Activated naive CD4-positive, alpha-beta T cell treated with anti-CD3 and anti-CD28 coated beads, Interleukin-2, amount 50 U/mL, for 24 hours (primary cell): ENCODE data around the gene NDST1.
"Not testable (repeated sequence)": the region's sequence is repeated elsewhere in the genome, so short reads cannot be mapped to it uniquely, and the experiment has no call there.

Experiments
- H3K27ac Mint-ChIP-seq: one replicate; pipeline ENCODE4 v1.8.0; 2021; ENCODE audit warnings: mild to moderate bottlenecking, mixed read lengths
- H3K27me3 Mint-ChIP-seq: one replicate; pipeline ENCODE4 v1.8.0; 2021; ENCODE audit warnings: mixed read lengths
- H3K36me3 Mint-ChIP-seq: one replicate; pipeline ENCODE4 v1.8.0; 2021; ENCODE audit warnings: mixed read lengths
- H3K4me1 Mint-ChIP-seq: one replicate; pipeline ENCODE4 v1.8.0; 2021; ENCODE audit warnings: mixed read lengths
- H3K4me3 Mint-ChIP-seq: one replicate; pipeline ENCODE4 v1.8.0; 2021; ENCODE audit warnings: mild to moderate bottlenecking, mixed read lengths
- H3K9me3 Mint-ChIP-seq: one replicate; pipeline ENCODE4 v1.8.0; 2021; ENCODE audit warnings: mixed read lengths

NDST1 gene

DNA sequence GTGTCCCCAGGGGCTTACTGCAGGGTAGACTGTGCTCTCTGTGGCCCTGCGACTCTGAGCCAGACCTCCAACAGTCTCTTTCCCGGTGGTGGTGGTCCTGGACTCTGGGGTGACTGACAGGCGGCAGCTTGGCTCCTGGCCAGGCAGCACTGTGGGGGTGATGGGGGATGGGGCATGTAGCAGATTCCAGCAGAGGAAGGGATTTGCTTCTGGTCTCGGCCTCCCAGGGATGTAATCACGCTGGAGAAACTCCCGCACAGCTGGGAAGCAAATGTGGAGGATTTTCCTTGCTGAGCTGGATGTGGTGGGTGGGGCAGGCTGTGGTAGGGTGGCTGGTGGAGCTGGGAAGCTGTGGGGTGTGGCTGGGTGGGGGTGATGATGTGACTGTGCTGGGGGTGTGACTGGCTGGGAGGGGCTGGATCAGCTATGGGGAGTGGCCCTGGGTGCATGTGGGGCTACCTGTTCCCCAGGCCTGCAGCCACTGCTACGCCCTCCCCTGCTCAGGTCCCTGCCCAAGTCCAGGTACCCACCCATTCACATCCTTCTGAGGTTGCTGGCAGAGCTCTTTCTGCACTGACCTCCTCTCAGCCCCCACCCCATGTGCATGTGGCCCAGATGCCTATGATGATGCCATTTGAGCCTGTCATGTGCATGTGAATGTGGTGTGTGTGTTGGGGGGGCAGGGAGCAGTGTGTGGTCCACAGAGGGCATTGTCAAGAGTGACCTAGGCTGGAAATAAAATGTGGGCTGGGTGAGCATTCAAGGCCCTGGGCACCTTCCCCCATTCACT lies 3.8 kb downstream of the NDST1 start:
- Mint-ChIP-seq H3K9me3 (no peaks in the 10 kb centered on the region), H3K4me1 (no peaks in the 10 kb centered on the region), H3K27ac (no peak overlapping the region), H3K27me3 (no peaks in the 10 kb centered on the region), H3K36me3 (no peaks in the 10 kb centered on the region), H3K4me3 (no peak overlapping the region)

DNA sequence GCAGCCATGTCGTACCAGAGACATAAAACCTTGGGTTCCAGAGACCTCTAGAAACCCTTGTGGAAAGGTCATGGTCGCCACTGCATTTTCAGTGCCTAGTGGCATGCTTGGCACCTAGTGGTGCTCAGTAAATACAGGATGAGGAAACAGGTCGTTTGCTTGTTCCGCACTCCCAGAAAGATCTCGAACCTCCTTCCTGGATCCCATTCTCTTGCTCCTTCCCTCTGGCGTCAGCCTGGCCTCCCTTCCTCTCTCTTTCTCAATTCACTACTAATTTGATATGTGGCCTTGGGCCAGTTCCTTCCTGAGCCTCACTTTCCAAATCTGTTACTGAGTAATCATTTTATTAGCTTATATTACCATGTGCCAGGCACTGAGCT lies 4.4 kb downstream of the NDST1 start:
- no peak overlapping the region for H3K4me3 Mint-ChIP-seq
- H3K9me3 Mint-ChIP-seq = no peaks in the 10 kb centered on the region
- no peaks in the 10 kb centered on the region for H3K4me1 Mint-ChIP-seq
- H3K36me3 Mint-ChIP-seq = no peaks in the 10 kb centered on the region
- H3K27me3 Mint-ChIP-seq = no peaks in the 10 kb centered on the region
- H3K27ac Mint-ChIP-seq = no peak overlapping the region

DNA sequence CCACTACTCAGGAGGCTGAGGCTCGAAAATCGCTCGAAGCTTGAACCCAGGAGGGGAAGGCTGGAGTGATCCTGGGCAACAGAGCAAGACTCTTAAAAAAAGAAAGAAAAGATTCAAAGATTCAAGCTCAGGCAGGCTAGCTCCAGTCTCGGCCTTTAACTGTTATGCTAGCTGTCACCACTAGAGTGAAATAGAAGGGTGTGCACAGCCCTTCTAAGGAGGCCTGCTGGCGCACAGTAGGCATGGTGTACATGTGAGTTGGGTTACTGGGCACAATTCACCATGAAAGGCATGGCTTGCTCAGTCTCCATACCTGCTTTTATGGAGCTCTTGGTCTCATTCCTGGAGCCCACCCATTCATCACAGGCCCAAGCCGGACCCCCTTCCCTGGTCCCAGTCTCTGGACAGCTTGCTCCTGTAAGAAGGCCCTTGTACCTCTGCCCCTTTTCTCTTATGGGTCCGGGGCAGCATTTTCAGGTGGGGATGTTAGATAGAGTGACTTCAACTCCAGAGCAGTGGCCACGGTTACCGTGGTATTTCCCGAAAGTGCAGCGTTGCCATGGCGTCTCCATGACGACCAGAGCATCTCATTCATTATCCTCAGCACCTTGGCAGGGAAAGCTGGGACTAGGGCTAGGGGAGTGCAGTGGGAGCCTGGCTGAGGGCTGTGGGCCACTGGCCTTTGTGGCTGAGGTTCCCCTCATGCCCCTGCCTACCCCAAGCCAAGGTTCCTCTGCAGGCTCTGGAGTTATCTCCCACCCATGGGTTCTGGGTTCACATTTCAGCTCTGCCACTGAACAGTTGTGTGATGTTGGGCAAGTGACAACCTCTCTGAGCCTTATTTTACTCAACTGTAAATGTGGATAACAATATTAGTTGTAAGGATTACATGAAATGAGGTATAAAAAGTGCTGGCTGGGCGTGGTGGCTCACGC lies 5.7 kb downstream of the NDST1 start:
- Mint-ChIP-seq H3K4me1 (no peaks in the 10 kb centered on the region), H3K9me3 (no peaks in the 10 kb centered on the region), H3K27ac (no peak overlapping the region), H3K36me3 (no peaks in the 10 kb centered on the region), H3K4me3 (no peak overlapping the region), H3K27me3 (no peaks in the 10 kb centered on the region)

DNA sequence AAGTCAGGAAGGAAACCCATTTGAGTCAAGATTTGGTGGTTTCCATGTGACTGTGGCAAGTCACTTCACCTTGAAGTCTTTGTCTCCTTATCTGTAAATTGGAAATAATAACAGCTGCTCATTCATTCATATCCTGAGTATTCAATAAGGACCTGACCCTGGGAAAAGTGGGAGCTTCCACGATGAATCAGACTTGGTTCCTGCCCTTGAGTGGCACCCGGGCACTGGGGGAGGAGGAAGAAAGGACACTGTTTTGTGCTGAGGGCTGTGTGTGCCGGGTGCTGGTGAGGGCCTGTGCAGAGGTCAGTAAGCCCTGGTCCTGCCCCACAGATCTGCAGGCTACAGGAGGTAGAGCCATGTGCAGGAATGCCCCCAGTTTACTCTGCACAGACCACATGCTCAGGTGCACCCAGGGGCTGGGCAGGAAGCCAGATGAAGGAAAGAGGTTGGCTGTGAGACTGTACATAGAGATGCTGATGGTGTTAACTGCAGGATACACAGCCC lies 6.8 kb downstream of the NDST1 start:
- Mint-ChIP-seq H3K27ac (no peak overlapping the region), H3K27me3 (no peaks in the 10 kb centered on the region), H3K4me1 (no peaks in the 10 kb centered on the region), H3K36me3 (no peaks in the 10 kb centered on the region), H3K9me3 (no peaks in the 10 kb centered on the region), H3K4me3 (no peak overlapping the region)

DNA sequence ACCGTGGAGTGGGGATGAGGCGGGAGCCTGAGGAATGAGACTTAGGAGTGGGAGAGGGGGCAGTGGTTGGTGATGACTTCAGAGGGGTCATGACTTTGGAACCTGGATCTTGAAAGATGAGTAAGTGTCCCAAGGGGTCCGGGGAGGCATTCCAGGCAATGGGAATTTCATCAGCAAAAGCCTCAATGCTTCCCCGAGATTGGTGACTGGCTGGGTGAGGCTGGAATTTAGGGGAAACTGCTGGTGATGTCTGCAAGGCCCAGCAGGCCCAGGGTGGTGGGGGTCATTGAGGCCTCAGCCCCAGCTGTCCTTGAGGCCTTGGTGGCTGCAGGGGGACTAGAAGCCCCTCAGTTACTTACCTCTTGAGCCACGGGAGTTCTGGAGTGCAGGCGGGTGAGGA lies 7.5 kb downstream of the NDST1 start:
- no peaks in the 10 kb centered on the region for H3K36me3 Mint-ChIP-seq
- H3K4me3 Mint-ChIP-seq = no peak overlapping the region
- H3K9me3 Mint-ChIP-seq = no peaks in the 10 kb centered on the region
- H3K27ac Mint-ChIP-seq = no peak overlapping the region
- H3K4me1 Mint-ChIP-seq = no peaks in the 10 kb centered on the region
- H3K27me3 Mint-ChIP-seq = no peaks in the 10 kb centered on the region

DNA sequence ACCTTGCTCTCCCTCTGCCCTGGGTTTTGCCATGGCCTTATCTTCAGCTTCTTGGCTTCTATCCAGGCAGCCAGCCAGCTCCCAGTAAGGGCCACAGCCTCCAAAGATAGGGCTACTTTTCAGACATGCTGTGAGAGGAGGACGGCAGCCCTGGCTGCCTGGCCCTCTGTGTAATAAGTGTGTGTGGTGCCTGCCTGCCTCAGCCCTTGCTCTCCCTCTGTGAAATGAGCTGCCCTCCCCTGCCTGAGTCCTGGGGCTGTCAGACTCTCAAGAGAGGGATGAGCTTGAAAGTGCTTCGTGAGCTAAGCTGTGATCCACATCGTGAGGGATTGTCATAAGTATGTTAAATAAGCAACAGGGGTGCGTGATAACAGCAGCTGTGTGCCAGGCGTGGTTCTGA lies 8.1 kb downstream of the NDST1 start:
- no peaks in the 10 kb centered on the region for H3K36me3 Mint-ChIP-seq
- no peak overlapping the region for H3K4me3 Mint-ChIP-seq
- H3K27me3 Mint-ChIP-seq = no peaks in the 10 kb centered on the region
- no peaks in the 10 kb centered on the region for H3K9me3 Mint-ChIP-seq
- H3K4me1 Mint-ChIP-seq = no peaks in the 10 kb centered on the region
- H3K27ac Mint-ChIP-seq = no peak overlapping the region

DNA sequence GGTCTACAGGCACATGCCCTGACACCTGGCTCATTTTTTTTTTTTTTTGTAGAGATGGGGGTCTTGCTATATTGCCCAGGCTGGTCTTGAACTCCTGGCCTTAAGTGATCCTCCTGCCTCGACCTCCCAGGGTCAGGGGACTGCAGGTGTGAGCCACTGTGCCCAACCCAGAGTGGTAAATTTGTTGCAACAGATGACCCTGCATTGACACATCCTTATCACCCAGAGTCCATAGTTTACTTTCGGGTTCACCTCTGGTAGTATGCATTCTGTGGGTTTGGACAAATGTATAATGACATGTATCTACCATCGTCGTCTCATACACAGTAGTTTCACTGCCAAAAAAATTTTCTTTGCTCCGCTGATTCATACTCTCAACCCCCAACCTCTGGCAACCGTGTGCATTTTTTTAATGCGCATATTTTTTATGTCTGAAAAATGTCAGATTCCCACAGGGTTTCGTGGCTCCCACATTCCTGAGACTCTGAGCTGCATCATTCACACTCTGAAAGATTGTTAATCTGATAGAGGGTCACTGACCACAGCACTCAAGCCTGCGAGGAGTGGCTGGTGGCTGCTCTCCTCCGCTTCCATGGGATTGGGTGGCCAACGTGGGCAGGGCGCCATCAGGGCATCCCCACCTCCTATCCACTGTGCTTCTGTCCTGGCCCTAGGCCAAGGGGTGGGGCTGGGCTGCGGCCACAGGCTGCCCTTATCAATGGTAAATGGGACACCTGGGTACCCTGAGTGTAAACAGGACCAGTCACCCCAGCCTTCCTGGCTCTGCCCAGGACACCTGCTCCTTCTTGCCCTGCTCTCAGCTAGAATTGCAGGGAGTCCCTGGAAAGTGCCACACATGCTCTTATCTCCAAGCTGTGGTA lies 9.6 kb downstream of the NDST1 start:
- no peaks in the 10 kb centered on the region for H3K4me1 Mint-ChIP-seq
- no peak overlapping the region for H3K27ac Mint-ChIP-seq
- no peaks in the 10 kb centered on the region for H3K36me3 Mint-ChIP-seq
- no peak overlapping the region for H3K4me3 Mint-ChIP-seq
- H3K9me3 Mint-ChIP-seq = no peaks in the 10 kb centered on the region
- no peaks in the 10 kb centered on the region for H3K27me3 Mint-ChIP-seq

DNA sequence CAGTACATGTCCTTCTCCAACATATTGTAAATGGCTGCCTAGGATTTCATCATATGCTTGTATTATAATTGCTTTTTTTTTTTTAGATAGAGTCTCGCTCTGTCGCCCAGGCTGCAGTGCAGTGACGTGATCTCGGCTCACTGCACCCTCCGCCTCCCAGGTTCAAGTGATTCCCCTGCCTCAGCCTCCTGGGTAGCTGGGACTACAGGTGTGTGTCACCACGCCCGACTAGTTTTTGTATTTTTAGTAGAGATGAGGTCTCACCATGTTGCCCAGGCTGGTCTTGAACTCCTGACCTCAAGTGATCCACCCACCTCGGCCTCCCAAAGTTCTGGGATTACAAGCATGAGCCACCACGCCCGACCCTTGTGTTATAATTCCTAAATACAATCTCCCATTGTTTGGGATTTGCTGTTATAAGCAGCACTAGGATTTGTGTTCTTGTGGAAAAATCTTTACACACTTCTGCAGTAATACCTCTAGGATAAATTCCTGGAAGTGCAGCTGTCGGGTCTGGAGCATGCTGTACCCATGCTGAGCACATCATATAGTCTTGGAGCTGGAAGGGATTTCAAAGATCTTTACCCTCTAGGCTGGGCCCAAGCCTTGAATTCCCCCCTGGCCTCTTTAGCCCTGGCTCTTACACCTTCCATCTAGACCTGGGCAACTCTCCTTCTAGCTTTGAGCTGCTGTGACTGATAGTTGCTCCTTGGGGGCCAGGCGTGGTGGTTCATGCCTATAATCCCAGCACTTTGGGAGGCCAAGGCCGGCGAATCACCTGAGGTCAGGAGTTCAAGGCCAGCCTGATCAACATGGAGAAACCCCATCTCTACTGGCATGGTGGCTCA lies 11.0 kb downstream of the NDST1 start:
- not testable (repeated sequence) for H3K9me3 Mint-ChIP-seq, H3K36me3 Mint-ChIP-seq, H3K4me3 Mint-ChIP-seq, H3K4me1 Mint-ChIP-seq, H3K27ac Mint-ChIP-seq, H3K27me3 Mint-ChIP-seq

DNA sequence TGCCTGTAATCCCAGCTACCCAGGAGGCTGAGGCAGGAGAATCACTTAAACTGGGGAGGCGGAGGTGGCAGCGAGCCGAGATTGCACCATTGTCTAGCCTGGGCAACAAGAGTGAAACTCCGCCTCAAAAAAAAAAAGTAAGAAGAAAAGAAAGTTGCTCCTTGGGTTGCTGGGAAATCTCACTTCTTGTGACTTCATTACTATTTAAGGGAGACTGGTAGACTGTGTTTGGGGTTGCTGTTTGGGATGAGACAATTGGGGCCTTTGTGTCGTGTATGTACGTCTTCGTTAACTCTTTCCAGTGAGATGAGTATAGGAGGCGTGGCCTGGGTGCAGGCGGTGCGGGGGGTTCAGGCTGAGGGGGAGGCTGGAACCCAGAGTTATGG lies 11.6 kb downstream of the NDST1 start:
- H3K4me3 Mint-ChIP-seq = no peak overlapping the region
- no peak overlapping the region for H3K27ac Mint-ChIP-seq
- no peaks in the 10 kb centered on the region for H3K4me1 Mint-ChIP-seq
- H3K9me3 Mint-ChIP-seq = no peaks in the 10 kb centered on the region
- H3K27me3 Mint-ChIP-seq = no peaks in the 10 kb centered on the region
- H3K36me3 Mint-ChIP-seq = no peaks in the 10 kb centered on the region

DNA sequence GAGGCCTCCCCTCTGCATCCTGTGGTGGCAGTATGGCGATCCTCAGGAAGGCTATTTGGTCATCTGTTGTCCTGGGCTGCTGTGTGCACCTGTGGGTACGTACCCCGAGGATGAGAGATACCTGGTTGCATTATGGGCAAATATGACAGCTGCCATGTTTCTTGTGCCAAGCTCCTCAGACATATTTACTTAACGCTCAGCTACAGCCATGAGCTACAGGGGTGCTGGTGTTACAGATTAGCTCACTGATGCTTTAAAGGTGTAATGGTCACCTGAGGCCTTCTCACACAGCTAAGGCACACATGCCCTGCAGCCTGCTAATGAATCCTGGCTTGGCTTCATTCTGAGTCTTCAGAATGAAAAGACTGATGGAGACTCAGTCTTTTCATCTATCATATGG lies 12.0 kb downstream of the NDST1 start:
- Mint-ChIP-seq H3K4me1 (no peaks in the 10 kb centered on the region), H3K4me3 (no peak overlapping the region), H3K27ac (no peak overlapping the region), H3K9me3 (no peaks in the 10 kb centered on the region), H3K36me3 (no peaks in the 10 kb centered on the region), H3K27me3 (no peaks in the 10 kb centered on the region)

DNA sequence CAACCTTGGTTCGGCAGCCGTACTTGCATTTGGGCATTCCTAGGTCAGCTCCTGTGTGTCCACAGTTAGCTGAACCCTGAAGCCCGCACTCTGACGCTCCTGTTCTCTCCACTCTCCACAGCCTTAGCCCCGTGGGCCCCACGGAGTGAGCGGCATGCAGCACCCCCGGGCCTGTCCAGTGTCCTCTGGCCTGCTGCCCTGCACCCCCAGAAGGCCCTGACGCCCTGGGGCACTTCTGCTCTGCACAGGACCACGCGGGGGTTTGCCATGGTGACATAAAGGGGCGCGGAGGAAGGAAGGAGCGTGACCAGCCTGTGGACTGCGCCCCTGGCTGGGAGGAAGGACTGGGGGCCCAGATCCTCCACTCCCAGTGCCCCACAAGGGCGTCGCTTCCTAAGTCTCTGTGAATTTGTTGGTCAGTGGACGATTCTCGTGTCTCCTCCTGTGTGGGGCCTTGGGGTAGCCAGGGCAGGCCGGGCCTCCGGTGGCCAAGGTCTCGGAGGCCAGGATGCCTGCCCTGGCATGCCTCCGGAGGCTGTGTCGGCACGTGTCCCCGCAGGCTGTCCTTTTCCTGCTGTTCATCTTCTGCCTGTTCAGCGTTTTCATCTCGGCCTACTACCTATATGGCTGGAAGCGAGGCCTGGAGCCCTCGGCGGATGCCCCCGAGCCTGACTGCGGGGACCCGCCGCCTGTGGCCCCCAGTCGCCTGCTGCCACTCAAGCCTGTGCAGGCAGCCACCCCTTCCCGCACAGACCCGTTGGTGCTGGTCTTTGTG lies 13.0 kb downstream of the NDST1 start:
- no peaks in the 10 kb centered on the region for H3K4me1 Mint-ChIP-seq
- no peaks in the 10 kb centered on the region for H3K36me3 Mint-ChIP-seq
- H3K27ac Mint-ChIP-seq = no peak overlapping the region
- no peaks in the 10 kb centered on the region for H3K9me3 Mint-ChIP-seq
- no peak overlapping the region for H3K4me3 Mint-ChIP-seq
- H3K27me3 Mint-ChIP-seq = no peaks in the 10 kb centered on the region

DNA sequence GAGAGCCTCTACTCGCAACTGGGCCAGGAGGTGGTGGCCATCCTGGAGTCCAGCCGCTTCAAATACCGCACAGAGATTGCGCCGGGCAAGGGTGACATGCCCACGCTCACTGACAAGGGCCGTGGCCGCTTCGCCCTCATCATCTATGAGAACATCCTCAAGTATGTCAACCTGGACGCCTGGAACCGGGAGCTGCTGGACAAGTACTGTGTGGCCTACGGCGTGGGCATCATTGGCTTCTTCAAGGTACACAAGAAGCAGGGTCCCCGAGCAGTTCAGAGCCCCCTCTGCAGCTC lies 13.5 kb downstream of the NDST1 start:
- Mint-ChIP-seq H3K27me3 (no peaks in the 10 kb centered on the region), H3K4me3 (no peak overlapping the region), H3K4me1 (no peaks in the 10 kb centered on the region), H3K9me3 (no peaks in the 10 kb centered on the region), H3K36me3 (no peaks in the 10 kb centered on the region), H3K27ac (no peak overlapping the region)

DNA sequence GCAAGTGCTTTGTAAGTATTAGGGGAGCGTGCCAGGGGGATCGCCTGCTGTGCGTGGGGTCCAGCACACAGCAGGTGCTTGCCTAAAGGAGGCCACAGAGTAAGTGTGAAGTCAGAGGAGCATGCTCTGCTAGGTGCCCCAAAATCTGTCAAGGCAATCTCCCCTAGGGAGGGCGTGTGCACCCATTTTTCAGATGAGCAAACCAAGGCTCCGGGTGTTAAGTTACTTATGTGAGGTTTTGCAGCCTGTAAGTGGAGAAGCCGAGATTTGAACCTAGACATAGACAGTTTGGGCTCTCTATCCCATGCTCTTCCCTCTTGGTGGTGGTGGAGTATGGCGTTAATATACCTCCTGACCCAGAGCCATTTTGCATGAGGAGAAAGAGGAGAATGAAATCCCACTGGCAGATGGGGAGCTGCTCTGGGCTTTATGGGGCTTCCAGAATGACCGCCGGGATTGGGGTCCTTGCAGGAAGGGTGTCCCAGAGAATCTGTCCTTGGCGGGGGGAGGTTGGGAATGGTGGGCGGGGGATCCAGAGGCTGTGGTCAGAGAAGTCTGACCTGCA lies 14.1 kb downstream of the NDST1 start:
- H3K27me3 Mint-ChIP-seq = no peaks in the 10 kb centered on the region
- no peak overlapping the region for H3K27ac Mint-ChIP-seq
- no peaks in the 10 kb centered on the region for H3K9me3 Mint-ChIP-seq
- no peaks in the 10 kb centered on the region for H3K4me1 Mint-ChIP-seq
- H3K4me3 Mint-ChIP-seq = no peak overlapping the region
- no peaks in the 10 kb centered on the region for H3K36me3 Mint-ChIP-seq
